GM18870 (cell line): ENCODE measurements around the gene MRPL9.

Experiments
- ATAC-seq: cut with Tn5 transposase; IDR thresholded peaks from one replicate; pipeline ENCODE4 v1.9.1; 2021; ENCODE audit warnings: moderate library complexity; ENCODE audit not compliant: unreplicated experiment

MRPL9 gene

GRCh38 chr1:151762941-151763921, at the start of gene MRPL9:
MRPL9 (minus strand) TSS chr1:151763496; CDS start chr1:151763479, 17 bp downstream.
- no peak for ATAC-seq

GRCh38 chr1:151811181-151811580, 47.9 kb upstream of the MRPL9 start:
- ATAC-seq, result no peak

DNA sequence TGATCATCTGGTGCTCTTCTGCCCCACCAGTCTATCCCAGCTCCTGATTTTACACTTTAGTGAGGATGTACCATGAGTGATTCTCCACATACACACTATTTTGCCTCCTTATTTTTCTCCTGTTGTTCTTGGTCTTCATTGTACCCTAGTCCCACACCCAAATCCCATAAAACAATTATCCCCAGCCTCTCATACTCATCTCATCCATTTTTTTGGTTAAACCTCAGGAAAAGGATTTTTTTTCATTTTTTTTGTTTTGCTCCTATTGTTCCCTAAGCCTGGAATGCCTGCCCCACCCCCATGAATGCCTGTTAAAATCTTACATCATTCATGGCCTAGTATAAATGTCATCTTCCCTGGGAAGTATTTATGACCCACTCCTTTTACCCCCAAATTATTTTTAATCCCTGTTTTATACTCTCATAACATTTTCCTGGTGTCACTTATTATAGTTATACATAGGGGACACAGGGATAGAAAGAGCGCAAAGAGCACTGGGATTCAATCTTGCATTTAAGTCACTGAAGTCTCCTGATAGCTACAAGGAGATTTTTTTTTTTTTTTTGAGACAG, 46.8 kb upstream of the MRPL9 start:
- ATAC-seq, result no peak

GRCh38 chr1:151809290-151809984, 46.1 kb upstream of the MRPL9 start:
- ATAC-seq, result no peak

GRCh38 chr1:151807766-151808165, 44.5 kb upstream of the MRPL9 start:
- no peak for ATAC-seq

- ATAC-seq, result no peak
Measured at GRCh38 chr1:151807131-151807530, 43.8 kb upstream of the MRPL9 start.

DNA sequence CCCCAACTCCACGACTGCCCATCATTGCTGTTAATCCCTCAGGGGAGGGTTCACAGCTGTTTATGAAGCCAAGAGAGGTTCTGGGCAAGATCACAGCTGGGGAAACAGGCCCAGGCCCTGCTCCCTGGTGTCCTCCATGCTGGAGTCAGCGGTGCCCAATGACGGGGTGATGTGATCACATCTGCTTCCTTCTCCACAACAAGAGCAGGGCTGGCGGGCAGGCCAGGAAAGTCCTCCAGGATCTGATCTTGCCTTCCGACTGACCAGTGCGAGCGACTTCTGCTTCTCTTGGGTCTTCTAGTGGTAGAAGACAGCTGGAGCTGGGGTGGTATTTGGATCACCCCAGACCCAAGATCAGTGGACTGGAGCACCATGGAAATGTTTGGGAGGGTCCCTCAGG, 42.9 kb upstream of the MRPL9 start:
- ATAC-seq, result no peak

DNA sequence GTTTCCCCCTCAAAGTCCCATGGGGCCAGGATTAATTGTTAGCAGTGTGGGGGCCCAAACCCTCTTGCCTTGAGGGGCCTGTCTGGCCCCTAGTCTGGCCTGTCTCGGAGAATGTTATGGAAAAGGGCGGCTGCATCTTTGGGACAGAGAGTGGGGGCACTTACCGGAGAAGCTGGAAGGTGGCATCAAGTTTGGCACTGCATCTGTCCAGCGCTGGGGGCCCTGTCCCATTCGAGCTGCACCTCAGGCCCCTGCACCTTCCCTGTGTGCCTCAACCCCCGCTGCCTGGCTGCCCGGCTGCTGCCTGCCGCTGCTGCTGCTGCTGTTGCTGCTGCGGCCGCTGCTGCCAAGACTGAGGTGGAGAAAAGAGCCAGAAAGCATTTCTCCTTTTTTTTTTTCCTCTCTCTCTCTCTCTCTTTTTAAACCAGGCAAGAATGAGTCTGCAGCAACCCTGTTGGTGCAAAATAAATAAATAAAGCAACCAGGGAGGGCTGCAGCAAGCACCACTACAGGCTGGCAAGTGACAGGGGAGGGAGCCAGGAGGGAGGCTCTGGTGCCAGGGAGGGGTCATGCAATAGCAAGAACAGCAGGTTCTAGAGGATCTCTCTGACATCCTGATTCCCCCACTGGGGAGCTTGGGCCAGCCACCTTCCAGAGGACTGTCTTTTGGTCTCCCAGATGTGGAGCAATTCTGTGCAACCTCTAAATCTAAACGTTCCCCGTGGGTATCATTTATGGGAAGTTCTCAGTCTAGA, 41.9 kb upstream of the MRPL9 start, which contains the start of gene LINGO4:
LINGO4 (minus strand) TSS at position 354 of the 755 bp plus-strand sequence. CDS start 2,715 bp downstream, outside the sequence.
- no peak for ATAC-seq

DNA sequence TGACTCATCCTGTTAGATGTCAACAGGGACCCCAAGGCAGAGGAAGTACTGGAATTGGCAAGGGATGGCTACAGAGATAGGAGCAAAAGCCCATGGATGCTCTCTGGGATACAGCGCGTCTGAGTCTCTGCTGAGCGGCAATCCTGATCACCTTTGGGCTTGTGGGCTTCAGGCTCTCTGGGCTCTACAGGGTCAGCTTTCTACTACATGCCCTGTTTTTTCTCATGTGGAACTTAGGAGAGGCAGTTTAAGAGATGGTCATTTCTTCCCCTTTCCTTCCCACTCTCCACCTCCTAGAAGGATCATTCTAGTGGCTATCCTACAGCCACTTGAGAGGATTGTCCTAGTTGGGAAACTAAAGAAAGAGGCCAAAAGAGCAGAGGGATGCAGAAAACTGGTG, 40.6 kb upstream of the MRPL9 start:
- no peak for ATAC-seq

GRCh38 chr1:151803164-151803563, 39.9 kb upstream of the MRPL9 start:
- no peak for ATAC-seq

DNA sequence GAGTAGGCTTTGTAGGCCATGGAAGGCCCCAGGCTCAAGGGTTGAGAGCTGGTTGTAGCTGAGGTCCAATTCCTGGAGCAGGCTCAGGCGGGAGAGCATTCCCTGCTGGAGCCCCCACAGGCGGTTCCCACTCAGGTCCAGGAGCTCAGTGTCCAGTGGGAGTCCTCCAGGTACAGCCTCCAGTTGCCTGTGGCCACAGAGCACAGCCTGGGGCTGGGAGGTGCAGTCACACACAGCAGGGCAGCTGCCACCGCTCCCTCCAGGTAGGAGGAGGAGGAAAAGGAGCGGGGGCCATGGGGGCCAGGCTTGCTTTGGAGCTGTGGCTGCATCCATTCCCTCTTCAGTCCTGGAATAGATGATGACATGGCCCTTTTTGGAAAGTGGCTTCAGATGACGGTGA, 39.1 kb upstream of the MRPL9 start:
- ATAC-seq, result no peak

- no peak for ATAC-seq
Measured at GRCh38 chr1:151801846-151802245, 38.5 kb upstream of the MRPL9 start.

DNA sequence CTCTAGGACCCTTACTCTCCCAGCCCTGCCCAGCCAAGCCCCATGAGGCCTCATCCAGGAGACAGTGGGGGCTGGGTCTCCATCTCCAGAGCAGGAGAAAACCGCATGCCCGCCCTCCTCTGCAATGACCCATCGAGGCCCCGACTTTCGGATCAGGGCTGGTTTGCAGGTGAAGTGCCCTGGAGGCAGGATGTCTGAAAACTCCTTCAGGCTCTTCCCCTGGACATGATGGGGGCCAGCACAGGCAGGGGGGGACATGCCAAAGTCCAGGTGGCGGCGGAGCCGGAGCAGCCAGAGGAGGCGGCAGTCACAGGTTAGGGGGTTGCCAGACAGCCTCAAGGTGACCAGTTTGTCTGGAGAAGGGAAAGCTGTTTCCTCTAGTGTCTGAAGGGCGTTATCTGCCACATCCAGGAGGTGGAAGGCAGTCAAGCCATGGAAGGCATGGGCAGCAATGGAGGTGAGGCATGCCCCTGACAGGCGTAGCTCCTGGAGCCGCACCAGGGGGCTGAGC, 38.1 kb upstream of the MRPL9 start:
- ATAC-seq, result no peak

GRCh38 chr1:151800830-151801229, 37.5 kb upstream of the MRPL9 start:
- no peak for ATAC-seq

DNA sequence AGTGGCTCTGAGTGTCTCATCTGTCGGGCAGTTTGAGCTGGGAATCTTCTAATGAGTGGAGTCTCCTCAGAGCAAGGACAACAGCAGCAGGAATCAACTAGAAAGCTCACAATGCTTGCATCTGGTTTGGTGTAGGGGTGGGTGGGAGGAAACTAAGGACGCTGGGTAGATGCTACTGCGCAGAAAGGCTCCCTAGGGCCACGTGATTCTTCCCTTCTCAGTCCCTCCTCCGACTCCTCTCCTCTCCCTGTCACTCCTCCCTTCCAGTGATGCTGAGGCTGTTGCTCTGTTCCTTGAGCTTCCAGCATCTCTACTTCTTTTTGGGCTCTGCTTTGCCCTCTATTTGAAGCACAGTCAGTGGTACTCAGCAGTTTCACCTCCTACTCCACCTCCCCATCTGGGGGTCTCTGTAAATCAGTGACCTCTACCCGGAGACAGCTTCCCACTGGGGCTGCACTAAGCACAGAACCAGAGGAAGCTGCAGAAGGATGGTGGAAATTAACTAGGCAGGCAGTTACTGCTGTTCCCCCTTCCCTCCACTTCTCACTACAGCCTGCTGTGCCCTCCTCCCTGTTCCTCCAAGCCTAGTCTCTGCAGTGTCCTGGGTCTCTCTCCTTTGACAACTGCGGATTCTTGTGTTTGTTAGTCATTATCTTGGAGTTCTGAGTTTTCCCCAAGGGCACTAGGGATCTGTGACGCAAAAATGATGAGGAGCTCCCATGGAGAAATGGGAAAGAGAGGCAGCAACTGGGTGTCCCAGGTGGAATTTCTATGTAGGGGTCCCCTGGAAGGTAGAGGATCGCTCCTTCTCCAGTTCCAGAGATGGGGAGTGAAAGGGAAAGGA, 36.1 kb upstream of the MRPL9 start:
- ATAC-seq, result no peak

DNA sequence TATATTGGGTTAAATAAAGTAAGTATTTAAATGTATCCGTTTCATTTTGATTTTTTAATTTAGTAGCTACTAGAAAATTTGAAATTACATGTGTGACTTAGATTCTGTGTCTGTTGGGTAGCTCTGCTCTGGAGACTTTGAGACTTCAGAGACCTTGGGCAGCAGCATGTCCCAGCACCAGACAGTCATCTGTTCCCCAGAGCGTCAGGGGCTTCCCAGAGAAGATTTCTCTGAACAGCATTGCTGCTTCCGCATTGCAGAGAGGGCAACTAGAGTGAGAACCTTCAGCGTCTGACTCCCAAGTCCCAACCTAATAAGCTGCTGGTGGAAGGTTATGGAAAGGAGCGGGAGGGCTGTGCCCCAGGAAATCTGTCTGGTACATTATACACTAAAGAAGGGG, 35.3 kb upstream of the MRPL9 start:
- ATAC-seq, result no peak

GRCh38 chr1:151790940-151791651, 27.8 kb upstream of the MRPL9 start:
- no peak for ATAC-seq

DNA sequence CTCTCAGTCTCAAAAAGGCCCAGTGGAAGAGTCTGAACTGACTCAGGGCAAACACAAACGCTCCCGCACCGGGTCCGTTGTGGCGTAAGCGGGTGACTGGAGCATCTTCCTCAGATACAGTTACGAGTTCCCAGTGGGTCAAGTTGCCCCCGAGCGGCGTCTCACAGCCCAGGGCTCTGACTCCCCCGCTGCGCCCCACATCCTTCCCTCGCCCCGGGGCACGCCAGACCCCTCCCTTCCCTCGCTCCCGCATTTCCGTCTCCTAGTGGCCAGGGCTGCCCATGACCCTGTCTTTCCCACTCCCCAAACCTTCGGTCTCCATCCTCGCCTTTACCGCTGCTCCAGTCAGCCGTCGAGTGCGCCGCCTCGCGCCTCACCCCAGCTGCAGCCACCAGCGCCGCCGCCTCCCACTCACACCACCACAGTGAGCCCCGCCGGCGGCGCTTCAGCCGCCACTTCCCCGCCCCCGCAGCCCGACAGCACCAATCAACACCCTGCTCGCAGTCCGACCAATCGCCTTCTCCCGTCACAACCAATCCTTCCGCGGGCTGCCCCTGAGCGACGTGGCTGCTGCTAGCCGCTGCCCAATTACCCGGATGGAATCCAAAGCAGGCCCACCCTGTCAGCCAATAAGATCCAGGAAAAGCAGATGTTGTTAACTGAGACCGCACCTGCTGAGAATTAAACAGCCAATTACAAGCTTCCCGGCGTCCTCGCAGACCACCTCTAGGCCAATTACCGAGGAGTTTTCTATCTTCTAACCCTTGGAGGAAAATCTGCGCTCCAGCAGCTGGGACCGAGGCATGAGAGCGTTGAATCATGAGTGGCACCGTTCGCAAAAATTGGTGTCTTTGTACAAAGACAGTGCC, 27.0 kb upstream of the MRPL9 start, which contains the start of gene TDRKH:
TDRKH (minus strand) TSS at position 430 of the 869 bp plus-strand sequence. CDS start 7,478 bp downstream, outside the sequence.
- ATAC-seq, result peak; percentile 96
